HG03108 (cell line): Measurements from ENCODE around the gene SCGN.

Experiments used
- ATAC-seq: cut with Tn5 transposase; IDR thresholded peaks from one replicate; pipeline ENCODE4 v1.9.1; 2021; ENCODE audit warnings: moderate library complexity; ENCODE audit not compliant: unreplicated experiment

SCGN gene

GRCh38 chr6:25640446-25640845 is 11.6 kb upstream of the SCGN start:
- ATAC-seq = no peak

GRCh38 chr6:25640891-25641290 is 11.1 kb upstream of the SCGN start:
- no peak for ATAC-seq

- no peak for ATAC-seq
Observed at GRCh38 chr6:25641377-25641776, 10.6 kb upstream of the SCGN start.

GRCh38 chr6:25641940-25642666 is 9.9 kb upstream of the SCGN start:
- no peak for ATAC-seq

GRCh38 chr6:25642667-25643328 is 9.2 kb upstream of the SCGN start:
- no peak for ATAC-seq

- no peak for ATAC-seq
Observed at GRCh38 chr6:25645916-25646315, 6.1 kb upstream of the SCGN start.

GRCh38 chr6:25649611-25650010 is 2.4 kb upstream of the SCGN start:
- ATAC-seq = no peak

- ATAC-seq = no peak
Observed at GRCh38 chr6:25655723-25656122, 3.7 kb downstream of the SCGN start.

GRCh38 chr6:25659633-25660368 is 7.8 kb downstream of the SCGN start:
- ATAC-seq = no peak

- no peak for ATAC-seq
Observed at GRCh38 chr6:25660512-25660911, 8.5 kb downstream of the SCGN start.

GRCh38 chr6:25661129-25661779 is 9.2 kb downstream of the SCGN start:
- no peak for ATAC-seq

- ATAC-seq = no peak
Observed at GRCh38 chr6:25665455-25665854, 13.4 kb downstream of the SCGN start.

GRCh38 chr6:25669413-25669812 is 17.4 kb downstream of the SCGN start:
- ATAC-seq = no peak

GRCh38 chr6:25670208-25670607 is 18.2 kb downstream of the SCGN start:
- ATAC-seq = no peak

GRCh38 chr6:25670793-25671513 is 18.9 kb downstream of the SCGN start:
- ATAC-seq = no peak

GRCh38 chr6:25671652-25672051 is 19.6 kb downstream of the SCGN start:
- ATAC-seq = no peak

GRCh38 chr6:25675167-25675566 is 23.2 kb downstream of the SCGN start:
- no peak for ATAC-seq

- ATAC-seq = no peak
Observed at GRCh38 chr6:25676775-25677174, 24.8 kb downstream of the SCGN start.

GRCh38 chr6:25681848-25682247 is 29.8 kb downstream of the SCGN start:
- no peak for ATAC-seq

GRCh38 chr6:25682324-25682723 is 30.3 kb downstream of the SCGN start:
- no peak for ATAC-seq

GRCh38 chr6:25684565-25684964 is 32.5 kb downstream of the SCGN start:
- no peak for ATAC-seq
